HG03095 (cell line): ENCODE measurements around the gene MRNIP.

Experiments
- ATAC-seq: cut with Tn5 transposase; IDR thresholded peaks from one replicate; pipeline ENCODE4 v1.9.1; 2021; ENCODE audit warnings: moderate library complexity; ENCODE audit not compliant: unreplicated experiment

Gene MRNIP

DNA sequence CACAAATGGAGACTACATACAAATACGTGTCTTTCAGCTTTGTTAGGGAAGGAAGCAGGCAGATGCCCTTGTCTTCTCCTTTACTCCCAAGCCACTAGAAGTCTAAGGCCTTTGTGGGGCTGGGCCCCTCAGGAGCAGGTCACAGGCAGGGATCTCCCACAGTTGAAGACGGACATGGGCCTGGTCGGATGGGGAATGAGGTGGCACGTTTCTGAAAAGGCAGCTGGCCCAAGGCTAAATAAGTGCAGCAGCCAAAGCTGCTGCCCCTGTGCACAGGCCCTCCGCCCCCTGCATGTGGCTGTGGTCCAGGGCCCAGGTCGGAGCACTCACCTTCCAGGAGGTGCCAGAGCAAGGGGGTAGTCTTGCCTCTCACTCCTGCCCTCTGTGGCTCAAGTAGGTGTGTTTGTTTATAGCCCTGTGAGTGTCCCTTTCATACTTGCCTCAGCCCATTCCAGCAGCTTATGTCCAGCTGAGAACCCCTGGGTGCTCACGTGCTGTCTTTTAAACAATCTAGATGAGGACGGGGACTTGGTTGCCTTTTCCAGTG lies 36.1 kb downstream of the MRNIP start:
- ATAC-seq, result no peak

DNA sequence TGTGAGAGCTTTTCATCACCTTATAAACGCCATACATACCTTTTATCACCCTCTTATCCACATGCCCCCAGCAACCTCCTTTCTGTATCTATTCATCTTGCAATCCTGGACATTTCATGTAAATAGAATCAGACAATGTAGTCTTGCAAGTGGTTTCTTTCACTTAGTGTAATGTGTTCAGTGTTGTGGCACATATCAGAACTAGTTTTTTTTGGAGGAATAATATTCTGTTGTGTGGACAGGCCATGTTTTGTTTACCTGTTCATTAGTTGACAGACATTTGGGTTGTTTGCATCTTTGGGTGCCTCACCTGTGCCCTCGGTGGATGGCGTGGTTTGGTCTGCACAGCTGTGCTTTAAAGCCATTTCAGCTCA lies 36.6 kb downstream of the MRNIP start:
- ATAC-seq, result no peak

DNA sequence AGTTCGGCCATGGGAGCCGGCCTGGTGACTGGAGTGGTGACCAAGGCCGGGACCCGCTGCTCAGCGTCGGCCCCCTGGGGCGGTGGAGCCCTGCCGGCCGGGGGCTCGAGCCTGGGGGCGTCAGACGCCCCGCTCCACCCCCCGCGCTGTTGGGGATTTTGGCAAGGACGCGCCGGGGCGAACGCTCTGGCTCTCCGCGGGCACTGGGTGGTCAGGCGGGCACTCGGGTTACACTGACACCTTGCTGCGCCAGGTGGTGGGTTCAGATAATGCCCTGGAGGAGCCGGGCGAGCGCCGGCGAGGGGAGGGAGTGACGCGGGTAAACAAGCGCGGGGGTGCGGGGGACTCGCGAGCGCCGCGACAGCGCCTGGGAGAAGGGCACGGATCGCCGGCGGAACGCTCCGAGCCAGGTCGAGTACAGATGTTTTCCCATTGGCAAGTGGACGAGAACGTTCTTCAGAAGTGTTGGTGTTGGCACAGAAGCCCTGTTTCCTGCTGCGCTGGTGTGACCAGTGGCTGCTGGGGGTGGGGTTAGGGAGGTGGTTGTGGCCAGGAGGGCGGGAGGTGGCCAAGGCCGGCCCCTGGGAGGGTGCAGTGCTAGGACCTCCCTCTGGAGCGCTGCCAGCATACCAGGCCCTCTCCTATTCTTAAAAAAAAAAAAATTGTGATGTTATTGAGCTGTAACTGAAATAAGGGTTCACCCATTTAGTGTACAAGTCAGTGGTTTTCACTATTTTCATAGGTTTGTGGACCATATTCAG lies 37.1 kb downstream of the MRNIP start:
- ATAC-seq, result peak; percentile 47

DNA sequence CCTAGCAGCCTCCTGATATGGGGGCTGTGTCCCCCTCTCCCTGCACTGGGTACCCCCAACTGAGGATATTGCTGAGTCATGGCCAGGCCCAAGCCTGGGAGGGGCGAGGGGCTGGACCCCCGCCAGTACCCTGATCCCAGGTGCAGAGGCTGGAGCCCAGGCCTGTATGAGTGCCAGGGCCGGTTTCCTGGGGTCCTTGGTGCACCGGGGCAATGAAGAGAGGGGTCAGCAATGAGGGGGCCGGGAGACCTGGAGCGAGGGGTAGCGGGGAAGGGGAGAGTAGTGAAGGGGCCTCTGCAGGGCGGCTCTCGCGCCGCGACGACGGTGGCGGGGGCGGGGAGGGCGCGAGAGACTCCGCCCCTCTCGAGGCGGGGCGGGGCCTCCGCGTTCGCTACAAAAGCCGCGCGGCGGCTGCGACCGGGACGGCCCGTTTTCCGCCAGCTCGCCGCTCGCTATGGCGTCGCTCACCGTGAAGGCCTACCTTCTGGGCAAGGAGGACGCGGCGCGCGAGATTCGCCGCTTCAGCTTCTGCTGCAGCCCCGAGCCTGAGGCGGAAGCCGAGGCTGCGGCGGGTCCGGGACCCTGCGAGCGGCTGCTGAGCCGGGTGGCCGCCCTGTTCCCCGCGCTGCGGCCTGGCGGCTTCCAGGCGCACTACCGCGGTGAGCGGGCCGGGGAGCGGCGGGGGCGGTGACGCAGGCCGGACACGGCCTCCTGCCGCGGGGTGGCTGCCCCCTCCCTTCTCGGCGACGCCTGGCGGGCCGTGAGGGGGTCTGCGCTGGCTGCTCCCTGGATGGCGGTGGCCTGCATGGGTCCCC lies 37.9 kb downstream of the MRNIP start, which contains the start of gene SQSTM1:
Gene SQSTM1 (plus strand): TSS at position 423 of the 815 bp plus-strand sequence. CDS start 32 bp downstream, at position 455.
- peak; percentile 25 for ATAC-seq

DNA sequence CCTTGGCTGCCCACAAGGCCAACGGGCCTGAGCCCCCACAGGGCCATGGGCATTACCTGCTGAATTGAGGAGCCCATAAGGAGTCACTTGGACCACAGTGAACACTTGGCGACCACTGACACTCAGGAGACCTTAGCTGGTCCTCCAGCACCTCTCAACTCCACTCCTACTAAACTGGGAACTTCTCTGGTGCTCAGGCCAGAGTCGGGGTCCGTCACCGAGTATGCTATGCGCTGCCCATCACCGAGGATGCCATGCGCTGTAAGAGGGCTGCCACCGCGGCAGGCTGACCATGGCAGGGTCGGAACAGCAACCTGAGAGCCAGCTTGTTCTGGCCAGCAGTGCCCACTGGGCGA lies 38.5 kb downstream of the MRNIP start:
- no peak for ATAC-seq

DNA sequence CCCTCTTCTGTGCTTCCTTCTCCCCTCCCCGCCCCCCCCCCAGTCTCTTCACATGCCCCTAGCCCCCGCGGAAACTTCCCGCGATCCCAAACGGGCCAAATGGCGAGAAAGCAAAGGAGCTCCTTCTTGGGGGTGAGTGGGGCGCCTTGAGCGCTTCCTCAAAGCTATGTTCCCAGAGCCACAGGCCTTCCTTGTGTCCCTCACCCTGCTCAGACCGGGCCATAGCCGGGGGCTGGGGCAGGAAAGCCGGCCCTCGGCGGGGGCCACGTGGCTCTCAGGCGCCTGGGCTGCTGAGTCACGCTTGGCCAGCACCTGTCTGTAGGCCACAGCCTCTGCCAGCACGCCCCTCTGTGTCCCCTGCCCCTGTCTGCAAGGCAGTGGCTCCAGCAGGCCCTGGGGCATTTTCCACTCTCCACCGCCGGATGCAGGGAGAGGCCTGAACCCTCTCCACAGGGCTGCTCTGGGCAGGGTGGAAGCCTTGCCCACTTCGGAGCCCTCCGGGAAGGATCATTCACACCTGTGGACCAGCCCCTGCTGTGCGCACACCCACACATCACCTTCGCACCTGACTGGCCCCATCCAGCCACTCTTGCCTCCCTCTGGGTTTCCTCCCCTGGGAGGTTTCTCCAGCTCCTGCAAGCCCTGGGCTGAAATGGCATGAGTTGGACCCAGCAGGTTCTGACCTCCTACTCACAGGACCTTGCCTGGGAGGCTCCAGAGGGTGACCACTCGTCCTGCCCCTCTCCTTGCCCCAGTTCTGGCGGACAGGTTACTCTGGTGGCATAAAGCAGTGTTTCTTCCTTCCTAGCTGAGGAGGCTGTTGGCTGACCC lies 39.1 kb downstream of the MRNIP start:
- ATAC-seq, result no peak

DNA sequence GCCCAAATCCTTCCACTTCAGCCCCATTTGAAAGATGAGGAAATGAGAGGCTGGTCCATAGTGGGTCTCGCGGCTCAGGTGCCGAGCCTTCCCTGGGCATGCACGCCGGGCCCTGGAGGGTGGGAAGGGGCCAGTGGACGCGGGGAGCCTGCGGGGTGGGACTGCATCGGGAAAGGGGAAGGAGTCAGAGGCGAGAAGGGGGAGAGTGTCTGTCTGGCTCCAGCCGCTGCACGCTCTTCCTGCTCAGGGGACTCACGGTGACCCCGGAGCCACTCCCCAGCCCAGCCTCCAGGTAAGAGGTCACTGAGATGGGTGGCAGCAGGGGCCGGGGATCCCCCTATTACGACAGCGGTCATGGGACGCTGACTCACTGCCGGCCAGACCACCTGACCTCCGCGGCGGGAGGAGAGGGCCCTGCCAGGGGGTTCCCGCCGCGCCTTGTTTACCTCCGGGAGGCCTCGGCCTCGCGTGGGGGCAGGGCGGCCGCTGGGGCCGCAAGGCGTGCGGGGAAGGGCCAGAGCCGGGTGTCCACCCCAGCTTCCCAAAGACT lies 39.8 kb downstream of the MRNIP start:
- ATAC-seq, result peak; percentile 69

DNA sequence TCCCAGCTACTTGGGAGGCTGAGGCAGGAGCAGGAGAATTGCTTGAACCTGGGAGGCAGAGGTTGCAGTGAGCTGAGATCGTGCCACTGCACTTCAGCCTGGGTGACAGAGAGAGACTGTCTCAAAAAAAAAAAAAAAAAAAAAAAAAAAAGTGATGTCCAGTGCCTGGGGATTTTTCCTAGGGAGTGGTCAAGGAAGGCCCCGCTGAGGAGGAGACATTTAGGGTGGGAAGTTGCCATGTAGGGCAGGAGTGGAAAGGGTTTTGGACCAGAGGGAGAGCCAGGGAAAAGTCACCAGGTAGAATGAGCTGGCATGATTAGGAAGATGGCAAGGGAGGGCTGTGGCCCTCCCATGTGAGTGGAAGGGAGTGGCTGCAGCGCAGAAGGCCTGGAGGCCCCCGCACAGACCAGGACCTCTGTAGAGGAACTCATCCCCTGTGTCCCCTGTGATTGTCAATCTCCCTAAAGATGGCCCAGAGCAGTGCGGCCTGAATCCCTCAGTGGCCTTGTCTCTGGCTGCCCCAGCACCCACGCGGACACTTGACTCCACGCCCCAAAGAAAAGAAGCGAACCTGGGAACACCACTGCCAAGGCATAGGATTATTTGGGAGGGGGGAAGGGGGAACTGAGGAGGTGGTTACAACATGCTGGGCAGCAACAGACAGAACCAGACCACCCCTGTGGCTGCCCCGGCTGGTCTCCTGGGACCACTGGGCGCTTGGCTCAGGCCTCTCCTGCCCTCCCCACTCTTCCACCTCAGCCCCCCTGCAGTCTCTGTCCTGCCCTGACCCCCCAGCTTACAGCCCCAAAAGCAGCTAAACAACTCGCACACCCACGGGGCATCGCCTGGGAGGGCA lies 40.5 kb downstream of the MRNIP start:
- ATAC-seq, result no peak

DNA sequence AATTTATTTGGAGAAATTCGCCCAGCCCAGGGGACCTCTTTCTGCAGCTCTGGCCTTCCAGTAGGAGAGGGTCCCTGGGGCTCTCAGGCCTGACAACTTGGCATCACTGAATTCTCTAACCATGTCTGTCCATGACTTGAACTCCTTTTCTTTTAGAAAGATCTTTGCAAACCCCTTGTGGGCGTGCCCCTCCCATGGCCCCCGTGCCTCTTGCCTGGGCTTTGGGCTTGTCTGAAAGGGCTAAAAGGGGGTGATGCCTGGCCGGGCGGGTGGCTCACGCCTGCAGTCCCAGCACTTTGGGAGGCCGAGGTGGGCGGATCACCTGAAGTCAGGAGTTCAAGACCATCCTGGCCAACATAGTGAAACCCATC lies 41.2 kb downstream of the MRNIP start:
- no peak for ATAC-seq

DNA sequence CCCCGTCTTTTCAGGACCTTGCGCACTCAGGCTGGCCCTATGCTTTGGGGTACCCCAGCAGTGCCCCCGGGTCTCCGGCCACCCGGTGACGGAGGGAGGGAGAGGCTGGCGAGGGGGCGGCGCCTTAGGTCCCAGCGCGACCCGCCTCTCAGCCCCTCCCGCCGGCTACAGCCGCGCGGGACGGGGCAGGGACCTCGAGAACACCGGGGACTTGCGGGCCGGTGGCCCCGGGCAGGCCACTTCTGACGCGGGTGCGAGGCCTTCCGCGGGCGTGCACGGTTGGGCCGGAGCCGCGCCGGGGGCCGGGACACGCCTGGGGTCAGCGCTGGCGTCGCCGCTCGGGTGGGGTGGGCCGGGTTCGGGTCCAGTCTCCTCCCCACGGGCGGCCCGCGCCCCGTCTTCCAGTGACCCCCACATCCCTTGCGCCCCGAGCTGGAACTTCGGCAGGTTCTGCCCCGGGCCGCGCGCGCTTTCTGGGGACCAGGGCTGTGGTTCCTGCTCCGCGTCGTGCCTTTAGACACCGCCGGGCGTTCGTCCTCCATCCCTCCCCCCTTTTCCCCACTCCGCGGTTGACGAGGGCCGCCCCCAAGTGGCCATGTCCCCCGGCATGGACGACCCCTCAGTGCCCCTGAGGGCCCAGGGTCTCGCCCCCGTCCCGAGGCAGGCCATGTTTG lies 41.7 kb downstream of the MRNIP start:
- no peak for ATAC-seq

DNA sequence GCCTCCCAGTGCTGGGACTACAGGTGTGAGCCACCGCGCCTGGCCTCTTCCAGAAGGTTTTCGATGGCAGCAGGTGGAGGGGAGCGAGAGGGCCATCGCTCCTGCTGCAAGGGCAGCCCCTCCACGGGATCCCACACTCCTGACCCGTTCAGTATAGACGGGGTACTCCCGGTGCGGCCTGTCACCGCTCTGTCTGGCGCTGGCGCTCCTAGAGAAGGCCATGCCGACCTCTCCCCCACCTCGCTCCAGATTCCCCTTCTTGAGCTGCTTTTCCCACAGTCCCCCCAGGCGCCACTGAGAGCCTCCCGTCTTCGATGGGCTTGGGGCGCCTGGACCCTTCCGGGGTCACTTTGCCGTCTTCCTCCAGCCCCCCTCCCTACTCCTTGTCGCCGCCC lies 42.2 kb downstream of the MRNIP start:
- ATAC-seq, result no peak

DNA sequence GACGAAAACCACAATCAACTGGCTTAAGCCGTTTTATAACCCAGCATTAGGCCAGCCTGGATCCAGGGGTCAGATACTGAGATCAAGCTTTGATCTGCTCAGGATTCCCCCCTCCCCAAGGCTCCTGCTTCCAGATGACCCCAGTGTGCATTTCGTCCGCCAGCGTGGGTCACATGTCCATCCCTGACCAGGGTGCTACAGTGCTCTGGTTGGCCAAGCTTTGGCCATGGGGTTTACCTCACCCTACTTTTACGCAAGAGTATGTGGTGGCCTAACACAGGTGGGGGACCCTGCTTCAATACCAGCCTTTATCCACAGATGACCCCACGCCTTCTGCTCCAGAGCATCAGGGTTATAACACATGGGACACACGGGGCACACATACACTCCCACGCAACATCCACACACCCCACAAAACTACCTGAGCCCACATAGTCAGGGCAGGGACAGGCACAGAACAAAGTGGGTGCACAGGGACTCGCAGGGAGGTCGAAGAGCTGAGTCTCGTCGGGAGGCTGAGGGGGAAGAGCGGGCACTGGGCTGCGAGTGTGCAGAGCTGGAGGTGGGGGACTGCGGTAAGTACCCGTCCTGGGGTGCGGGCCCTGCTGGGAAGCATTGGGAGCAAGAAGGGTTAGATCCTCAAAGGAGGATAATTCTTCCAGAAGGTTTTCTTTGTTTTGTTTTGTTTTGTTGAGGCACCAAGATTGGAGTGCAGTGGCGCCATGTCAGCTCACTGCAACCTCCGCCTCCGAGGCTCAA lies 42.9 kb downstream of the MRNIP start:
- ATAC-seq, result no peak

DNA sequence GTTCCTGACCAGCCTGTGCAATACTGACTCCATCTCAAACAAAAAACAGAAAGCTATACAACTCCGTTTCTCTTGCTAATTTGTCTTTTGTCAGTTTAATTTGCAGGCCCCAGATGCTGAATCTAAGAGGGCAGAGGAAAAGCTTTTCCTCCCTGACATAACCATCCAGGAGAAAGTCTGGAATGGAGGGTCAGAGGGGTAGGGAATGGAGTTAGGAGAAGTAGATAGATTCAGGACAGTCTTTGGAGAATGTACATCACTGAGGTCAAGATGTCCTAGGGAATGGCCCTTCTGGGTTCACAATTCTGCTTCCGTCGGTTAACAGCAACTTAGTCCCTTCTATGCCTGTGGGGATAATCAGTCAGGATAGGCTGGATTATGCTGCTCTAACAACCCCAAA lies 44.5 kb downstream of the MRNIP start:
- ATAC-seq, result no peak

DNA sequence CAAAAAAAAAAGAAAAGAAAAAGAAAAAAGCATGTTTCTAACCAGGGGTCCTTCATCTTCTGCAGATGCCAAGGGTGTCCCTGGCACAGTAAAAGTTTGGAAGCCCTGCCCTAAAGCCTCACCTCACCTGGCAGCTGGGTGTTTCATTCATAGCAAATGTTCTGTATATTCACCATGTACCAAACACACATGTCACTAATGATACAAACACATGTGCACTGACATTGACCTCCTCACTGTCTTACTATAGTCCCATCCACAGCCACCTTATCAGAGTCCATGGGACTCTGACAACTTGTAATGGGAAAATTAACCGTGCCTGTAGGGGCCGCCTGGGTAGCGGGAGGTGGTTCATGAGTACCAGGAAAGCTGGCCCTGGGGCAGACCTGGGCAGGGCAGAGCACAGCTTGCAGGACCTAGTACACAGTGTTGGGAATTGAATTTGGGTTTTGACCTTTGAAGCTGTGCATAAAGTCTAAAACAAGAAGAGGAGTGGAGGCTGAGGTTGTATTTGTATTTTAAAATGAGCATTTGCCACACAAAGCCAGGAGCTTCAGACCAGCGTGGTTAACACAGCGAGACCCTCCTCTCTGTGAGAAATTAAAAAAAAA lies 45.5 kb downstream of the MRNIP start:
- ATAC-seq, result no peak

DNA sequence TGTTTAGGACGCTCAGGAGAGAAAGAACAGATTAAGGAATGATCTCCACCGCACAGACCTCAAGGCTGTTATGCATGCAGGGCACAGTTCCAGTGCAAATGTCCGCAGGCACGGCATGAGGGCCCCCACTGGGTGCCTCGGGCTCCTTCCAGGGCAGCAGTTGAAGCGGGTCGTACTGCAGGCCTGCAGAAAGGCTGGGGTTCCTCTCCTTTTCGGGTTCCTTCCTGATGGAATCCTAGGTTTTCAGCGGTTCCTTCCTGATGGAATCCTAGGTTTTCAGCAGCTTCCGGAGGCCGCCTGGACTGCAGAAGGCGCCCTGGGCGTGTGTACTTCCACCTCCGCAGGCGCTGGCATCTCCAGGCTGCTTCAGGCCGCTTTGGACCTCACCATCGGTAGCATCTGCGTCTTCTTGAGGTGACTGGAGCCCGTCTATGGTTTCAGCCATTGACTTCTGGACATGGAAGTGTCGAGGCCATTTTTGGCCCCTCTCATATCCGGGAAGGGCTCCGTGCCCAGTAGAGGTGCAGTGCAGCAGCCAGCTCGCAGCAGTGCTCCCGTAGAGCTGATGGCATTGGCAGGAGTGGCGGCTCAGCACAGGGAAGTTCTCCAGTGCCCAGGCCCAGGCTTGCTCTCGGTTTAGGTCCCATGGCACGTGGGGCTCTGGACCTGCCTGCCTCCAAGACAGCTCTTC lies 46.3 kb downstream of the MRNIP start:
- no peak for ATAC-seq

DNA sequence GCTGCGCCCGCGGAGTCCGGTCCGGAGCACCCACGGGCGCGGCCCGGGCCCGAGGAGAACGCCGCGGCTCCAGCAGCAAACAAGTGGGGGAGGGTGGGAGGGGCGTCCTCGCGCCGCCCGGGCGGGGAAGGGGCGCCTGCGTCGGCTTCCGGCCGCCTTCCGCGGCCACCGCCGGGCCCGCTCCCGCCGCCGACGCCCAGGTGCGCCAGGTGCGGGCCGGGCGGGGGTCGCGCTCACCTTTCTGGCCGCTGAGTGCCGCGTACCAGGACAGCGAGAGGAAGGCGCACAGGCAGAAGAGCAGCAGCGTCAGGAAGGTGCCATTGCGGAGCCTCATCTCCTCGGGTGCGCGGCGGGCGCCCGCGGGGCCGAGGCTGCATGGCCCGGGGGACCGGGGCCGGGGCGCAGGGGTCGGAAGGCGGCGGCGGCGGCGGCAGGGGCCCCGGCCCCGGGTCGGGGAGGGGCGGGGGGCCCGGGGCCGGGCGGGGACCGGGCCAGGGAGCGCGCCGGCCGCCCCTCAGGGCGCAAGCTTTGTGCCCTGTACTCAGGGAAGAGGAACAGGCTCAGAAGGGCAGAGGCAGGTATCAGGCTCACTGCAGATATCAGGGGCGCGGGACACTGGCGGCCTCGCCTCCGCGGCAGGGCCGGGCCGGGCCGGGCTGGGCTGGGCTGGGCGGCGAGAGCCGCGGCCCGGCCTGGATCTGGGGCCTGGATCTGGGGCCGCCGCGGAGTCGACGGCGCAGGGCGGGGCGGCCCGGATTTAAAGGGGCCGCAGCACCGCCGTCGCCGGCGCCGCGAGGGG lies 52.2 kb downstream of the MRNIP start, which contains the start of gene MGAT4B:
Gene MGAT4B (minus strand): TSS at position 617 of the 799 bp plus-strand sequence. CDS start 283 bp downstream, at position 334.
- peak; percentile 55 for ATAC-seq
